Testis (tissue), 3 donors: Measurements from ENCODE around the gene GJA10. TPM values are rescaled to one million over a fixed set of nuclear protein-coding genes. Genes with fewer than 3 reads are reported as not detected.

ENCODE experiments used
- DNase-seq: peaks from one replicate; pipeline ENCODE4 v3.0.0-alpha.2; 2019
- H3K27ac ChIP-seq, 2 donors: fragments of 200-600 bp; sonication (generic); one replicate each; pipeline ENCODE4 v1.5.1; 2019
- H3K27me3 ChIP-seq: fragments of 200-600 bp; sonication (generic); one replicate; pipeline ENCODE4 v1.5.1; 2019
- H3K36me3 ChIP-seq: fragments of 200-600 bp; sonication (generic); one replicate; pipeline ENCODE4 v1.5.1; 2017; ENCODE audit warnings: low read depth; ENCODE audit errors: missing control alignments
- H3K4me1 ChIP-seq: fragments of 200-600 bp; sonication (generic); one replicate; pipeline ENCODE4 v1.5.1; 2019
- H3K4me3 ChIP-seq, 2 donors: fragments of 200-600 bp; sonication (generic); one replicate each; pipeline ENCODE4 v1.5.1; 2017 to 2019
- H3K9me3 ChIP-seq: fragments of 200-600 bp; sonication (generic); one replicate; pipeline ENCODE4 v1.5.1; 2017
- POLR2A ChIP-seq: fragments of 450-650 bp; IDR thresholded peaks from one replicate; pipeline ENCODE4 v1.6.1; 2017; ENCODE audit warnings: antibody characterized with exemption, mild to moderate bottlenecking, moderate library complexity
- WGBS, 2 donors: methylation state at CpG; one replicate each; pipeline ENCODE4 v1.1.5; 2018; 5-methylcytosine and 5-hydroxymethylcytosine counted together
- intact Hi-C: fragments of 100-400 bp; cut with DNase I; formaldehyde crosslinking; loops from one replicate; pipeline ENCODE4 v1.15.1; 2023; ENCODE audit warnings: low total_unique reads
- polyA plus RNA-seq: library from polyadenylated mRNA; stranded (reverse); fragments of 350-450 nt; fragmentation: Illumina TruSeq; extraction: RNeasy Lipid Tissue Mini Kit (QIAGEN cat#74804); gene quantifications from one replicate; pipeline ENCODE4 v1.2.3, GENCODE V29; 2014; ENCODE audit warnings: low read depth, low replicate concordance; ENCODE audit not compliant: insufficient read depth
- total RNA-seq, 2 donors: library from RNA; depleted of rRNA; stranded (reverse); fragments of >200 nt; gene quantifications; one replicate each; pipeline ENCODE4 v1.2.3, GENCODE V29; 2016
- TF ChIP-seq, protein P1 (sequence below), 3 experiments: fragments of 450-650 bp in 2 of 3; fragments of 200-600 bp in 1 of 3; sonication (generic) in 1 of 3; IDR thresholded peaks; one replicate each; pipeline ENCODE4 v1.5.1; 2016 to 2019; ENCODE audit warnings: antibody characterized with exemption in 3 of 3, mild to moderate bottlenecking in 2 of 3, moderate library complexity in 1 of 3

Gene GJA10
- total and polyA plus RNA-seq, 3 donors from 2014 or later, result 0.19 TPM; not detected in 2

GRCh38 chr6:89862273-89862672 lies 32.0 kb upstream of the GJA10 start:
- no peaks in the 10 kb centered on the region for H3K9me3 ChIP-seq
- H3K27me3 ChIP-seq, result no peaks in the 10 kb centered on the region
- TF ChIP-seq, protein P1, sequence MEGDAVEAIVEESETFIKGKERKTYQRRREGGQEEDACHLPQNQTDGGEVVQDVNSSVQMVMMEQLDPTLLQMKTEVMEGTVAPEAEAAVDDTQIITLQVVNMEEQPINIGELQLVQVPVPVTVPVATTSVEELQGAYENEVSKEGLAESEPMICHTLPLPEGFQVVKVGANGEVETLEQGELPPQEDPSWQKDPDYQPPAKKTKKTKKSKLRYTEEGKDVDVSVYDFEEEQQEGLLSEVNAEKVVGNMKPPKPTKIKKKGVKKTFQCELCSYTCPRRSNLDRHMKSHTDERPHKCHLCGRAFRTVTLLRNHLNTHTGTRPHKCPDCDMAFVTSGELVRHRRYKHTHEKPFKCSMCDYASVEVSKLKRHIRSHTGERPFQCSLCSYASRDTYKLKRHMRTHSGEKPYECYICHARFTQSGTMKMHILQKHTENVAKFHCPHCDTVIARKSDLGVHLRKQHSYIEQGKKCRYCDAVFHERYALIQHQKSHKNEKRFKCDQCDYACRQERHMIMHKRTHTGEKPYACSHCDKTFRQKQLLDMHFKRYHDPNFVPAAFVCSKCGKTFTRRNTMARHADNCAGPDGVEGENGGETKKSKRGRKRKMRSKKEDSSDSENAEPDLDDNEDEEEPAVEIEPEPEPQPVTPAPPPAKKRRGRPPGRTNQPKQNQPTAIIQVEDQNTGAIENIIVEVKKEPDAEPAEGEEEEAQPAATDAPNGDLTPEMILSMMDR (IDR thresholded peaks at IDR 0.05), result no peak
- TF ChIP-seq POLR2A, result no peak
- no peak overlapping the region for H3K4me3 ChIP-seq
- intact Hi-C loops, result no loop called here
- H3K27ac ChIP-seq, result no peak overlapping the region
- WGBS, 2 donors, result 93% methylated on average over 5 of the region's 5 CpGs
- no peaks in the 10 kb centered on the region for H3K36me3 ChIP-seq
- no peak for DNase-seq
- H3K4me1 ChIP-seq, result no peaks in the 10 kb centered on the region

DNA sequence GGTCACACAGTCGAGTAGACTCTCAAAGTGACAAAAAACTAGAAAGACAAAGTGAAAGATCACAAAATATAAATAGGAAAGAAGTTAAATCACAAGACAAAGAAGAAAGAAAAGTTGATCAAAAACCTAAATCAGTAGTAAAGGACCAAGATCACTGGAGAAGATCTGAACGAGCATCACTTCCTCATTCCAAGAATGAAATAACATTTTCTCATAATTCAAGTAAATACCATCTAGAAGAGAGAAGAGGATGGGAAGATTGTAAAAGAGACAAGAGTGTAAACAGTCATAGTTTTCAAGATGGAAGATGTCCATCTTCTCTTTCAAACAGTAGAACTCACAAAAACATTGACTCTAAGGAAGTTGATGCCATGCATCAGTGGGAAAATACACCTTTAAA lies 31.6 kb upstream of the GJA10 start:
- DNase-seq, result no peak
- no peak for TF ChIP-seq POLR2A
- Histone ChIP-seq H3K4me1 (no peaks in the 10 kb centered on the region), H3K27ac (no peak overlapping the region), H3K27me3 (no peaks in the 10 kb centered on the region), H3K9me3 (no peaks in the 10 kb centered on the region), H3K36me3 (no peaks in the 10 kb centered on the region), H3K4me3 (no peak overlapping the region)
- WGBS, 2 donors, result 89 to 94% methylated on average over 2 of the region's 2 CpGs
- intact Hi-C loops, result no loop called here

DNA sequence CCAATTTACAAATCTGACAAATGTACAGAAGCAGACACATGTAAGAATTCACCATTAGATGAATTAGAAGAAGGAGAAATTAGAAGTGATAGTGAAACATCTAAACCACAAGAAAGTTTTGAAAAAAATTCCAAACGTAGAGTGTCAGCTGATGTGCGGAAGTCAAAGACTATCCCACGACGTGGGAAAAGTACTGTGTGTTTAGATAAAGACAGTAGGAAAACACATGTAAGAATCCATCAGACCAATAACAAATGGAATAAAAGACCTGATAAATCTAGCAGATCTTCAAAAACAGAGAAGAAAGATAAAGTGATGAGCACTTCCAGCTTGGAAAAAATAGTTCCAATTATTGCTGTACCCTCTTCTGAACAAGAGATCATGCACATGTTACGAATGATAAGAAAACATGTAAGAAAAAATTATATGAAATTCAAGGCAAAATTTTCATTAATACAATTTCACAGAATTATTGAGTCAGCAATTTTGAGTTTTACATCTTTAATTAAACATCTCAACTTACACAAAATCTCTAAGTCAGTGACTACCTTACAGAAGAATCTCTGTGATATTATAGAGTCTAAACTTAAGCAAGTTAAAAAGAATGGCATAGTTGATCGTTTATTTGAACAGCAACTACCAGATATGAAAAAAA lies 28.1 kb upstream of the GJA10 start:
- TF ChIP-seq, protein P1 (IDR thresholded peaks at IDR 0.05), result no peak
- no peak for TF ChIP-seq POLR2A
- WGBS, 2 donors, result 94 to 95% methylated on average over 6 of the region's 6 CpGs
- Histone ChIP-seq H3K27me3 (no peaks in the 10 kb centered on the region), H3K4me1 (no peaks in the 10 kb centered on the region), H3K36me3 (no peaks in the 10 kb centered on the region), H3K4me3 (no peak overlapping the region), H3K9me3 (no peaks in the 10 kb centered on the region), H3K27ac (no peak overlapping the region)
- no peak for DNase-seq
- intact Hi-C loops, result no loop called here

- Histone ChIP-seq H3K9me3 (no peaks in the 10 kb centered on the region), H3K4me3 (no peak overlapping the region), H3K27me3 (no peaks in the 10 kb centered on the region), H3K27ac (no peak overlapping the region), H3K36me3 (no peaks in the 10 kb centered on the region), H3K4me1 (no peaks in the 10 kb centered on the region)
- no peak for DNase-seq
- TF ChIP-seq, protein P1 (IDR thresholded peaks at IDR 0.05), result no peak
- no peak for TF ChIP-seq POLR2A
- intact Hi-C loops, result no loop called here
Observed at GRCh38 chr6:89873721-89874120, 20.5 kb upstream of the GJA10 start.

DNA sequence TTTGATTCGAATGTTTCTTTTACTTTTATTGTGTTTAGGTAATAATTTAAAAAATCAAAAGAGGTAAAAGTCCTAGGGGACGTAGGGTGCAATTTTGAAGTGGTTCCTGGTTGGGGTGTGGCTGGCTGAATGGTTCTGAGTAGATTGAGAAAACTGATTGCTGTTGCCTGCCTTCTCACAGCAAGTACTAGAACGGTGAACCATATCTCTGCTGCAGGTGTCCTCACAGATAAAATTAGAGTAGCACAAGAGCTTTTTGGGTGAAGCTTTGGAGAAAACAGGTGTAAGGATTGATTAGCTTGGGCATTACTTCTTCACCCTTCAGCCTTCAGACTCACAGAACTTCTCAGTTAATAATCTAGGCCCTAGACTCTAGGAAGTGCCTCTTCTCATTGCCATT lies 19.8 kb upstream of the GJA10 start:
- TF ChIP-seq, protein P1 (IDR thresholded peaks at IDR 0.05), result no peak
- TF ChIP-seq POLR2A, result no peak
- DNase-seq, result no peak
- H3K4me3 ChIP-seq, result no peak overlapping the region
- no peaks in the 10 kb centered on the region for H3K9me3 ChIP-seq
- H3K27ac ChIP-seq, result no peak overlapping the region
- no peaks in the 10 kb centered on the region for H3K4me1 ChIP-seq
- no peaks in the 10 kb centered on the region for H3K36me3 ChIP-seq
- H3K27me3 ChIP-seq, result no peaks in the 10 kb centered on the region
- WGBS, 2 donors, result 87 to 88% methylated on average over 3 of the region's 3 CpGs
- intact Hi-C loops, result no loop called here
